GM18511 (cell line): ENCODE results near the gene VWA3A.

Experiments used
- ATAC-seq: cut with Tn5 transposase; IDR thresholded peaks from one replicate; pipeline ENCODE4 v1.9.1; 2021; ENCODE audit warnings: mild to moderate bottlenecking, moderate library complexity; ENCODE audit not compliant: unreplicated experiment

The VWA3A gene

GRCh38 chr16:22177968-22178930 is 85.9 kb downstream of the VWA3A start:
- no peak for ATAC-seq

- ATAC-seq: no peak
These were observed 89.1 kb downstream of the VWA3A start for GRCh38 chr16:22181426-22181825.

- no peak for ATAC-seq
These were observed 89.5 kb downstream of the VWA3A start for GRCh38 chr16:22181843-22182242.

- ATAC-seq: no peak
These were observed 91.0 kb downstream of the VWA3A start for GRCh38 chr16:22183335-22183734.

GRCh38 chr16:22183901-22184614 is 91.7 kb downstream of the VWA3A start:
- no peak for ATAC-seq

- ATAC-seq: no peak
These were observed 92.3 kb downstream of the VWA3A start for GRCh38 chr16:22184615-22184968.

- ATAC-seq: no peak
These were observed 94.2 kb downstream of the VWA3A start for GRCh38 chr16:22186517-22186916.

- no peak for ATAC-seq
These were observed 95.9 kb downstream of the VWA3A start for GRCh38 chr16:22188267-22188594.

- no peak for ATAC-seq
These were observed 96.5 kb downstream of the VWA3A start for GRCh38 chr16:22188595-22189442.

- ATAC-seq: no peak
These were observed 97.2 kb downstream of the VWA3A start for GRCh38 chr16:22189473-22190080.

GRCh38 chr16:22190081-22190775 is 97.9 kb downstream of the VWA3A start:
- ATAC-seq: peak; percentile 67

- peak; percentile 57 for ATAC-seq
These were observed 98.6 kb downstream of the VWA3A start for GRCh38 chr16:22190776-22191531.

GRCh38 chr16:22191532-22192260 is 99.4 kb downstream of the VWA3A start:
- no peak for ATAC-seq

- ATAC-seq: no peak
These were observed 100.1 kb downstream of the VWA3A start for GRCh38 chr16:22192261-22193062.

GRCh38 chr16:22193063-22193411 is 100.7 kb downstream of the VWA3A start:
- no peak for ATAC-seq

- ATAC-seq: no peak
These were observed 102.5 kb downstream of the VWA3A start for GRCh38 chr16:22194707-22195444.

- no peak for ATAC-seq
These were observed 103.0 kb downstream of the VWA3A start for GRCh38 chr16:22195445-22195694.
